ENCODE results near the gene FZR1.
A peak's percentile ranks its signal among the peaks of the same experiment; 100 is the strongest.
"Not testable (repeated sequence)": the region's sequence is repeated elsewhere in the genome, so short reads cannot be mapped to it uniquely, and the experiment has no call there.

Gene FZR1

DNA sequence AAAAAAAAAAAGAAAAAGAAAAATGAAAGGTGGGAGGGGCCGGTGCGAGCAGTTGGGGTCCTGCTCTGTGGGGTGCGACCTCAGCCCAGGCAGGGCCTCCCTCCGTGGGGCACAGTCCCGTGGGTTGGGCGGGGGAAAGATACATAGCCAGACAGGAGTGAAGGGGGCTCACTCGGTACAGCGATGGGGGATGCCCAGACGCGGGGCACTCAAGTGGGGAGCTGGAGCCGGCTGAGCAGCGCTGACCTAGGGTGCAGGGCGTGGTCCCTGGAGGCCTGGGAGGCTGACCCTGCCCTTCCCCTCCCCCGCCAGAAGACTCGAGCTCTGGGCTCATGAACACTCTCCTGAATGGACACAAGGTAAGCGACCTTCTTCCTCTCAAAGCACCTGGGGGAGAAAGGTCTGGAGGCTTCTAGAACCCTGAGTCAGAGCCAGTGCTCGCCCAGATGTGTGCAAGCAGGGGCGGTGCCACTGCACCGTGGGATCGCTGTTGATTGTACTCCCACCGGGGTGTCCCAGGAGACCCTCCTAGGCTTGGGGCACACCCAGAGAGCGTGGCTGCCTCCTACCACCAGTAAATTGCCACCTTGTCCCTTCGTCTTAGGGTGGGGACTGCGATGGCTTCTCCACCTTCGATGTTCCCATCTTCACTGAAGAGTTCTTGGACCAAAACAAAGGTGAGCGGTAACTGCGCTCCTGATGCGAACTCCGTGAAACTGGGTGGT is 70.0 kb downstream of the FZR1 start:
- DNase-seq: no peak

DNA sequence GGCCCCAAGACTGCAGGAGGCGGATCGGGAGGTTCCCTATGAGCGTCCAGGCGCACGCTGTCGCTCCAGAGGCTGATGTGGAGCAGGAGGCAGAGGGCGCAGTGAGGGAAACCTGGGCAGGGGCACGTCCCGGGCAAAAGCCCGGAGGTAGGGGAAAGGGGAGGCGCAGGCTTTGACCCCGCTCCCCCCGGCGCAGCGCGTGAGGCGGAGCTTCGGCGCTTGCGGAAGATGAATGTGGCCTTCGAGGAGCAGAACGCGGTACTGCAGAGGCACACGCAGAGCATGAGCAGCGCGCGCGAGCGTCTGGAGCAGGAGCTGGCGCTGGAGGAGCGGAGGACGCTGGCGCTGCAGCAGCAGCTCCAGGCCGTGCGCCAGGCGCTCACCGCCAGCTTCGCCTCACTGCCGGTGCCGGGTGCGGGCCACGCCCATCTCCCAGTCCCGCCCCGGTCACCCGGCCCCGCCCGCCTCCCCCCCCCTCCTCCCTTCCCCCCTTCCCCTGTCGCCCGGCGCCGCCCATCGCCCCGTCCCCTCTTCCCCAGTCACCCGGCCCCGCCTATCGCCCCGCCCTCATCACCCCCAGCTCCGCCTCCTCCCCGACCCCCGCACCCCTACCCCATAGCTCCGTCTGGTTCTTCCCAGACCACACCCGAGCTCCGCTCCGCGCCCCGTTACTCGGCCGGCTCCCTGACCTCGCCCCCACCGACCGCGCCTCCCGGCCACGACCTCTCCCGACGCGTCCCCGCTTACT is 70.8 kb downstream of the FZR1 start:
- no peak for DNase-seq

GRCh38 chr19:3577723-3578344 is 71.7 kb downstream of the FZR1 start:
- DNase-seq: no peak

- no peak for DNase-seq
Observed at GRCh38 chr19:3578390-3578789, 72.3 kb downstream of the FZR1 start.

GRCh38 chr19:3580156-3580934 is 74.2 kb downstream of the FZR1 start:
- DNase-seq: no peak

GRCh38 chr19:3581792-3582191 is 75.7 kb downstream of the FZR1 start:
- DNase-seq: not testable (repeated sequence)

GRCh38 chr19:3584036-3584802 is 78.1 kb downstream of the FZR1 start:
- DNase-seq: not testable (repeated sequence)

GRCh38 chr19:3585301-3586126 is 79.4 kb downstream of the FZR1 start, which contains the start of gene GIPC3:
TSS of gene GIPC3 (plus strand) at chr19:3585478. CDS start at chr19:3585598, 120 bp downstream.
- no peak for DNase-seq

DNA sequence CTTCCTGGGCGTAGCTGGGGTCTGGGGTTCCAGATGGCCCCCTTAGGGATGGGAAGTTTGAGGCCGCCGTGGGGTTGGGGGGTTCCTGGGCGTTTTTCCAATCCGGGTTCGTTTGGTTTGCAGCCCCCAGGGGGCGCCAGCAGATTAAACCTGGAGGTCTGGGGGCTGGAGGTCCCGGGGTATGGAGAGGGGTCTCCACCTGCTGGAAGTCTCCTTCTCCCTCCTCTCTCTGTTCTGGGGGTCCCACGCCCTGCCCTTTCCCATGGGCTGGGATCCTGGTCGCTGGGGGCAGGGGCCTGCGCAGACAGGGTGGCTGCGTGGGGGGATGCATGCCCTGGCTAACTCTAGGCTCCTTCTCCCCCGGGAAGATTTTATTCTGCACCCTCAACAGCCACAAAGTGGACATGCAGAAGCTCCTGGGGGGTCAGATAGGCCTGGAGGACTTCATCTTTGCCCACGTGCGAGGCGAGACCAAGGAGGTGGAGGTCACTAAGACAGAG is 80.1 kb downstream of the FZR1 start:
- DNase-seq: peak; percentile 46 to 49

- DNase-seq: no peak
Observed at GRCh38 chr19:3586707-3587346, 80.7 kb downstream of the FZR1 start.
